Limb (tissue), 2 donors: ENCODE data around the gene ASXL1.

Experiments
- DNase-seq, 2 donors: peaks; one replicate each; pipeline ENCODE4 v3.0.0-alpha.2; 2016; ENCODE audit errors: extremely low spot score in 2 of 2

The ASXL1 gene

DNA sequence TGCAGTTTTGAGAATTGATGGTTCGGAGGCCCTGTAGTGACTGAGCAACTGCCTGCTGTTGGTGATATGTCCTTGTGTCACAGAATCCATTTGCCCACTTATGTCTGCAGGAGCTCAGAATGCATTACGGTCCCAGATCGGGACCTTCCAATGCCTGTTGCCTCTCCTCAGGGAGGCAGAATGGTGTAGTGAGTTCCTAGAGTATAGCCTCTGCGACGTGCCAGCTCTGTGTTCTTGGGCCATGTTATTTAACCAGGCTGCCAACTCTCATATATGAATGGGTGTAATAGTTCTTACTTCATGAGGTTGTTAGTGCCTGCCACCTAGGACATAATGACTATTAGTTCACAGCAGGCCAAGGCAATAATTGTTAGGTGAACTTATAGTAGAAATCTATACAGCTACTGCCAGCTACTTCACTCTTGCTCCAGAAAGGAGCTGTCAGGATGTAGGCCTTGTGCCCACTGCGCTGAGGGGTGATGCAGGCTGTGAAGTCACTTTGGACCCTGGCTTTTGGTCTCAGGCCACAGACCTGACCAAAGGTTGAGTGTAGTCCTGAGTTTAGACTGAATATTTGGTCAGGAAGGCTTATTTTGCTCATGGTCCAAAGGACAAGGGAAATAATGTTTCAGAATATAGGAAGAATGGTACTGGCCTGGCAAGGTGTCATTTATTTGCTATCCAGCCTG is 82.1 kb downstream of the ASXL1 start:
- DNase-seq: no peak

DNA sequence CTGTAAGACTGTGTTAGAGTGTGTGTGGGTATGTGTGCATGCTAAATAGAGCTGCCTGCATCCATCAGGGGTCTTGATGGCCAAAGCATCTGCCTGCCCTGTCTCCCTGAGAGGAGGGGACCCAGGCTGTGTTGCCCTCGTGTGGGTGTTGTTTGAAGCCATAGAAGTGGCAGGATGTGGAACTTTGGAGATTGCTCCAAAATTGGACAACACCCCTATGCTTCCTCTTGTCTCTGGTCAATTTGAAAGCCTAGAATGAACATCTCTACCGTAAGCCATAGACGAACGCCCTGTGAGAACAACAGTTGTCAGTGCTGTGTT is 82.6 kb downstream of the ASXL1 start:
- no peak for DNase-seq

DNA sequence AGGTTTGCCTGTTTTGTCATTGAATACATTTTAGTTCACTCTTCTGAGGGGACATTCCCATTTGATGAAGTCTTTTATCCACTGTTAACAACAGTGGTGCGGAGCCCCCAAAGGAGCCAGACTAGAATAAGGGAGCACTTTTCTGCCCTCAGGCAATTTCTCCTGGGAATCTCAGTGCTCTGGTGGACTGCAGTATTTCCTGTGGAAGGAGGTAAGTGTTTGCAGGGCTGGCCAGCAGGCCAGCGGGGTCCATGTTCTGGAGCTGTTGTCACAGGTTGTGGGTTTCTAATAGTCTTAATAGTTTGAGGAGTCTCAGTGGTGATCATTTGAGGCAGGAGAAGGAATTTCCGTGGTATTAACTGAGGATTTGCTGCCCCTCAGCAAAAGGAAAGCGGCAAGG is 83.5 kb downstream of the ASXL1 start:
- DNase-seq: no peak

- DNase-seq: no peak
Observed at GRCh38 chr20:32442630-32443373, 84.7 kb downstream of the ASXL1 start.

DNA sequence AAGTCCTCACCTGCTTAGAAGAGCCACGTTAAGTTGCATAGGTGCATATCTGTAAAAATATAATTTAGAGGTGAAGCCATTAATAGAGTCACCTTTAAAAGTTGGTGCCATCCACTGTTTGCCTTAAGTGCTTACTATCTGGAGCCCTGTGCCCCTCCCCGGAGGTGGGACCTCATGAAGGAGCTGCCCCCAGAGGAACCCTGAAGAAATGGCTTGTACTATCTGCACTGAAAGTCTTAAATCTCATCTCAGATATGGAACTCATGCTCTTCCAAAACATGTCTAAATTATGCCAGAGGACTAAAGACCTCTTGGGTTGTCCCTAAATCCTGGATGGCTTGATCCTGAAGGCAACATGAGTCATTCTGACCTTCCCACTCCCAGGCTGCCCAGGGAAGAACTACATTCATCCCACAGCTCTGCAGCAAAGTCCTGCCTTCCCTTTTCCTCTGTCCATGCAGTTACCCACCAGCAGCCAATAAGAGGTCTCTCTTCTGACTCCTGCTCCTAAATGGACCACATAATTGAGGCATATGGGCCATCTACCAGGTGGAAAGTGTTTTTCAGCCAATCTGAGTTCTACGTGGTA is 85.3 kb downstream of the ASXL1 start:
- no peak for DNase-seq

- DNase-seq: no peak
Observed at GRCh38 chr20:32444474-32445220, 86.5 kb downstream of the ASXL1 start.

- DNase-seq: peak in 1 of 2 donors; percentile 49
Observed at GRCh38 chr20:32445539-32446273, 87.6 kb downstream of the ASXL1 start.

DNA sequence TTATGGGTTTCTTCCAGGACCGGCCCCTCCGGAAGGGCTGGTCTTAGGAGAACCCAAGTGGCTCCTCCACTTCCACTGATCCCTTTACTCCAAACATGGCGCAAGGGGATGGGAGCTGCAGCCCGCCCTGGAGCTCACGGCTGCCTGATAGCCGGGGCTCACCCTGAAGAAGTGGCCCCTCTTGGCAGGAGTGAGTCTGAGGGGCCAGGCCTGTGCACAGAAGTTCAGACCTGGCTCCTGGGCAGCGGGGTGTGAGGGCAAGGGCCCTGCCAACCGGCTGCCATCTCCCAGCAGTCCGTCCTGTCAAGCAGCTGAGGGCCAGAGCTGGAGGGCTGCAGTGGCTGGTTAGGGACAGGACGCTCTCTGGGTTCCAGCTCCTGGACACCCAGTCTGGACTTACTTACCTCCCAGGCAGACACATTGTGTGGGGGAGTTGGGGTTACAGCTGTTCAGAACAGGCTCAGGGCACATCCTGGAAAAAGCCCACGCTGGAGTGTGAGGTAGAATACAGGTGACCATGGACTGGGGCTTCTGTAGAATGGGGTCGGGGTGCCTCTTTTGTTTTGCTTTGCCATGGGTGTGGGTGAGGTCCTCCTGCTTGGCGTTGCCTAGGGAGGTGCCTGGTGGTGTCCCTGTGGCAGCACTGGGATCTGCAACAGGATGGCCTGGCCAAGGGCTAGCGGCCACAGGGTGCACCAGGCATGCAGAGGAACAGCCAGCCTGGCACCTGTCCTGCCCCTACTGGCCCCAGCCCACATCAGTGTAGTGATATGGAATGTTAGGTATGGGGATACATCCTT is 88.4 kb downstream of the ASXL1 start:
- peak in 1 of 2 donors; percentile 25 for DNase-seq

DNA sequence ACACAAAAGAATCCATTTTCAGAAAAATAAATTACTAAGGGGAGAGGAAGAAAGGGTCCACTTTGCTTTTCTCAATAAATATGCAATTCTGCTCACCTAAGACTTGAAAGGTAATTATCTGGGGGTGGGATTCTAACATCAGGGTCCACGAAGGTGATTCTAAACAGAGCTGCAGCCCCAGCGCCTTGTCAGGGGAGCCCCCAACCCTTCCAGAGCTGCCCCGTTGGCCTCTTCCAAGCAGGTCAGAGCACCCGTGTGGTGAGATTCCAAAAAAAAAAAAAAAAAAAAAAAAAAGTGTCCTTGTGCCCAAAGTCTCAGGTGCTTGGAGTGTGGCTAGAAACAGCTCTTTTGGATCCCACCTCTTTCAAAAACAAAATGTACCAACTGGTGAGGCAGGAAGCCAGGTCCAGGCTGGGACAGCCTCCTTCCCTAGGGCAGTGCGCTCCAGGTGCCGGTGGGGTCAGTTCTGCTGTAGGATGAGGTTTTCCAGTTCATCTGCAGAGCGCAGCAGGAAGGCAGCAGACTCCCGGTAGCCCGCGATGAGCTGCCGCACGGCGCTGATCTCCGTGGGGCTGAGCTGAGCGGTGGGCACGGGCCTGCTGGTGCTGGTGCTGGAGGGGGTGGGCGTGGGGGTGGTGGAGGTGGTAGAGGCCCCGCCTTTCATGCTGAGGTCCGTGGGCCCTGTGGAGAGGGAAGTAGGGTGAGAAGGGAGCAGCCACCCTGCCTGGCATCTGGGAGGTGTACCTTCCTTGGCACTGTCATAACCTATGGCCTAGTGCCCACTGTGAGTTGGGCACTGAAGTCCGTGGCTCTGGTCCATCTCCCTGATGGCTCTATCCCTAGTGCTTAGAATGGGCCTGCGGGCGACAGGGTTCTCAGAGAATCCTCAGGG is 89.3 kb downstream of the ASXL1 start:
- peak in 1 of 2 donors; percentile 27 for DNase-seq

DNA sequence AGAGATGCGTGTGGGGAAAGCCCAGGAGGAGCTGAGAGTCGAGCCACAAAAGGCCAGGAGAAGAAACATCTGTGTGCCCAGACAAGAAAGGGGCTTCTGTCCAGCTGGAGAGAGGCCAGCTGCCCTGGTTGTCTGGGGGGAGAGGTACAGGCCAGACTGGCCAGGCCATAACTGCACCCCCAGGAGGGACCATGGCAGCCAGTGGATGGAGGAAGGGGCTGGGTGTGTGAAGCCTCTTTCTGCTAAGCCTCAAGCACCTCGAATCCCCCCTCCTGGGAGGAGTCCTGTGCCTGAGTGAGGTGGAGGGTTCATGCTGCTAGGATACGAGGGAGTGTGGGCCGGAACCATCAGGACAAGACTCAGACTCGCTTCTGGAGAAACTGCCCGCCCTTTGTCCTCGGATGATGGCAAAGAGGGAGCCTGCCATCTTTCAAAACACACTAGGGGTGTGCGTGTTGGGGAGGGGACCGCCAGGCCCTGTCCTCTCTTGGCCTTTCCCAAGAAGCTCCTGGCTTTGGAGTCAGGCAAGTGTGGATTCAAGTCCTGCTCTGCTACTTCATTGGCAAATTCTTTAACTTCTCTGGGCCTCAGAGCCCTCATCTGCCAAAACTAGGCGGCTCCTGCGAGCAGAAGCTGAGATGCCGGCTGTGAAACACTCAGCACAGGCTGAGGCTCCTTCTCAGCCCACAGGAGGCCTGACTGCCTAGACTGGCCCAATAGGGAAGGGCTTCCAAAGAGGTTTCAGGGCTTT is 90.3 kb downstream of the ASXL1 start:
- DNase-seq: no peak

DNA sequence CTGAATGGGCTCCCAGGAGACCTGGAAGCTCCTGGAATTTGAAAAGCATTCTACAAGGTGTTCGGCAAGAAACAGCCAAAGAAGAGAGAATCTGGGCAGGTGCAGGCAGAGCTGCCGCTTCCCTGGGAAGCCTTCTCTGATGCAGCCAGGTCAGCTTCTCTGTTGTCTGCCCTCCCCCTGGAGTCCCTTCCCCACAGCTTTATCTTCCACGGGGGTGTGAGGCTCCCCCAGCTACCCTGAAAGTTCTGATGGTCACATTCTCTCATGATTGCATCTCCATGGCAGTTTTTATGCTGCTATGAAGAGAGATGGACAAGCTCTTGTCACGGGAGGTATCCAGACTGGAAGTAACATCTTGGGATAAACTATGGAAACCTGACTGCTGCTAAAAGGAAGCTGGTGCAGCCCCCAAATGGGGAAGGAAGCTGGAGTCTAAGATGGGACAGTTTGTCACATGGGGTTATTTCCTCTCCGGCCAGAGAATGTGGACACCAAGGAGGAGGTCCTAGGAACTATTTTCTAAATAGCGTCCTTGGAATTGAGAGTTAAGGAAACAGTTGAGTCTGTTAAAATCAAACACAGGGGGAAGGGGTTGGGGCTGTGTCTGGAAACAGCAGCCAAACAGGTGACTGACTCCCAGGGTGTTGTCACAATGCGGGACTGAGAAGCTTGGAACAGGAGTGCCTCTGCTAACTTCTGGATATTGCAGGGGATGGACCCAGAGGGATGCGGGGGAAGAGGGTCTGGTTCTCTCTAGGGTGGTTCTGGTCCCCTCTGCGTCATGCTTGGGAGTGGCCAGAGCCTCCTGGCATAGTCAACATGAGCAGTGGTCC is 91.1 kb downstream of the ASXL1 start:
- no peak for DNase-seq

DNA sequence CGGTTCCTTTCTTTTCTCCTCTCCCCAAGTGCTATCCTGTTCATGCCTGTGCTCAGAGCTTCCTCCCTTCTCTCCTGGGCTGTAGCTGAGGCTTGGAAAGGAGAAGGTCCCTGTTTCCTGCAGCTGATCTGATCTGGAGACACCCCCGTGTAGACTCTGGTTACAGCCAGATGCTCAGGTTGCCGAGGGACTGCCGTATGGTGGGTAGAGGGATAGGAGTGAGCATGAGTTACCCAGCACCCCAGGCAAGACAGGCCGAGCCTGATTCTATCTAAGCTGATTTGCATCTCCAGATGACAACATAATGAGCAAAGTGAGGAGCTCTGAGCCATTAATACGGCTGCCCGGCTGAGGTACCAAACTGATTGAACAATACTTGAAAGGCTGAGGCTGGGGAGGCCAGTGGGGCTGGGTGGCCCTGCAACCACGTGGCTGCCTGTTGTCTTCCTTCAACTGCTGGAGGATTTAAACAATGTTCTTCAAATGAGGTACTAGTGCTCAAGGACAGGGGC is 91.8 kb downstream of the ASXL1 start:
- DNase-seq: no peak

- DNase-seq: no peak
Observed at GRCh38 chr20:32450484-32451061, 92.4 kb downstream of the ASXL1 start.

- no peak for DNase-seq
Observed at GRCh38 chr20:32451340-32451681, 93.2 kb downstream of the ASXL1 start.

DNA sequence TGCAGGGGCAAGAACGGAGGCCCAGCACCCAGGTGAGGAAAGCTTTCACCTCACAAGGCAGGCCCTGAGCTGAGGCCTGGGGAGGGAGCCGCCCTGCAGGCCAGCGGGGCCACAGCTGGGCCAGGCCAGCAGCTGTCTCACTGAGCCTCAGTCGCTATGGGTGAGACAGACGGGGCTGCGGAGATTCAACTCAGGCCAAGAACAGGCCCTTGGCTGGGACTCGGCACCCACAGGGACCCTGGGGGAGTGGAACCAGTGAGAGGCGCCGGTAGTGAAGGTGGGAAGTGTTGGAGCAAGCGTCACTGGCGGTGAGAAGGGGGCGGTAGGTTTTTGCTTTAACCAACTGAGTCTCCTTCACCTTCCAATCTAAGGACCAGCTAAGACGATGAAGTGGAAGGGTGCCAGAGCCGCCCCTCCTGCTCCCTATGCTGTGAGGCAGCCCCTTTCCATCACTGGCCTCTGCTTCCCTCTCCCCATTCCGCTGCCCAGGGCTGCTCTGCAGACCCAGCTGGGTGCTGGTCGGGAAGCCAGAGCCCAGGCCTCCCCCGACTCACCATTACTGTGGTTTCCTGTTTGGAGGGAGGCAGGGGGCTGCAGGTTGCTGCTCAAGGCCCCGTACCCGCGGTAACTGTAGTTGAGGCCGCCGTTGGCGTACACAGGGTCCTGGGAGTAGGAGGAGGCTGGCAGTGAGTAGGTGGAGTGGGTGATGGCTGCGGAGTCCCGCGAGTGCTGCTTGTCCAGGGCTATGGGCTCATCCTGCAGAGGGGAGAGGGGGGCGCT is 93.7 kb downstream of the ASXL1 start:
- DNase-seq: no peak

DNA sequence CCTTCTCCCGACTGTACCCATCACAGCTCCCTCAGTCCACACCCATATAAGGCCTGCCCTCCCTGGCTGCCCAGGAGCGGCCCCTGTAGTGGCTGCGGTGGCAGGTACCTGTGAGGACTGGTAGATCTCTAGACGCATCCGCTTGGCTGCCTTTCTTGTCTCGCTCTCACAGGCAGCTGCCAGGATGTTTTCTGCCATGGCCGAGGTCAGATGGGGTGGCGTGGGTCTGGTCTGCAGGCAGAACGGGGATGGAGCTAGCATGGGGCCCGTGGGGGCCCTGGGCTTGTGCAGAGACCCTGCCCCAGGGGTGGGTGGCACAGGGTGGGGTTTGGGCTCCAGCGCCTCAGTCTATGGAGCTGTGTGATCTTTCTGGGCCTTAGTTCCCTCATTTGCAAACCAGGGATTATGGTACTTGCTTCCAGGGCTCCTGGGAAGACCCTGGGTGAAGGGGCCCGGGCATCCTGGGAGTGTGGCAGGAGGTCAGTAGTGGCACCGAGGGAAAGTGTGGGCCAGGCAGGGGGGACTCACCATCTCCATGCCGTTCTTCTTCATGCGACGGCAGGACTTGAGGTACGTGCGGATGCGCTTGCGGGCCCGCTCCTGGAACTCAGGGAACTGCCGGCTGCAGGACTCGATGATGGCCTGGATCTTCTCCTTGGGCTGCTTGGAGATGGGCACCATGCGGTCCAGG is 94.8 kb downstream of the ASXL1 start:
- DNase-seq: no peak
